Peyer's patch (tissue), 4 donors: ENCODE measurements around the gene ZNF32.

Experiments used
- POLR2A ChIP-seq, 2 donors: fragments of 450-650 bp; IDR thresholded peaks; one replicate each; pipeline ENCODE4 v1.5.1; 2017; ENCODE audit warnings: antibody characterized with exemption in 2 of 2, mild to moderate bottlenecking in 2 of 2, moderate library complexity in 2 of 2
- TF ChIP-seq, protein P1 (sequence below), 6 experiments: fragments of 450-650 bp in 4 of 6; fragments of 200-600 bp in 2 of 6; sonication (generic) in 1 of 6; IDR thresholded peaks; one replicate each; pipeline ENCODE4 v1.5.1; 2017 to 2019; ENCODE audit warnings: antibody characterized with exemption in 6 of 6, mild to moderate bottlenecking in 3 of 6, moderate library complexity in 1 of 6

GRCh38 chr10:43665054-43665453, 16.4 kb upstream of the ZNF32 start:
- TF ChIP-seq, protein P1, sequence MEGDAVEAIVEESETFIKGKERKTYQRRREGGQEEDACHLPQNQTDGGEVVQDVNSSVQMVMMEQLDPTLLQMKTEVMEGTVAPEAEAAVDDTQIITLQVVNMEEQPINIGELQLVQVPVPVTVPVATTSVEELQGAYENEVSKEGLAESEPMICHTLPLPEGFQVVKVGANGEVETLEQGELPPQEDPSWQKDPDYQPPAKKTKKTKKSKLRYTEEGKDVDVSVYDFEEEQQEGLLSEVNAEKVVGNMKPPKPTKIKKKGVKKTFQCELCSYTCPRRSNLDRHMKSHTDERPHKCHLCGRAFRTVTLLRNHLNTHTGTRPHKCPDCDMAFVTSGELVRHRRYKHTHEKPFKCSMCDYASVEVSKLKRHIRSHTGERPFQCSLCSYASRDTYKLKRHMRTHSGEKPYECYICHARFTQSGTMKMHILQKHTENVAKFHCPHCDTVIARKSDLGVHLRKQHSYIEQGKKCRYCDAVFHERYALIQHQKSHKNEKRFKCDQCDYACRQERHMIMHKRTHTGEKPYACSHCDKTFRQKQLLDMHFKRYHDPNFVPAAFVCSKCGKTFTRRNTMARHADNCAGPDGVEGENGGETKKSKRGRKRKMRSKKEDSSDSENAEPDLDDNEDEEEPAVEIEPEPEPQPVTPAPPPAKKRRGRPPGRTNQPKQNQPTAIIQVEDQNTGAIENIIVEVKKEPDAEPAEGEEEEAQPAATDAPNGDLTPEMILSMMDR (IDR thresholded peaks at IDR 0.05) = no peak
- no peak for TF ChIP-seq POLR2A (IDR thresholded peaks at IDR 0.05)
